HG03378 (cell line): Measurements from ENCODE around the gene KIF24.
"Not testable (repeated sequence)": the region's sequence is repeated elsewhere in the genome, so short reads cannot be mapped to it uniquely, and the experiment has no call there.

Source experiments
- ATAC-seq: cut with Tn5 transposase; IDR thresholded peaks from one replicate; pipeline ENCODE4 v1.9.1; 2021; ENCODE audit warnings: mild to moderate bottlenecking, moderate library complexity; ENCODE audit not compliant: unreplicated experiment

The KIF24 gene

DNA sequence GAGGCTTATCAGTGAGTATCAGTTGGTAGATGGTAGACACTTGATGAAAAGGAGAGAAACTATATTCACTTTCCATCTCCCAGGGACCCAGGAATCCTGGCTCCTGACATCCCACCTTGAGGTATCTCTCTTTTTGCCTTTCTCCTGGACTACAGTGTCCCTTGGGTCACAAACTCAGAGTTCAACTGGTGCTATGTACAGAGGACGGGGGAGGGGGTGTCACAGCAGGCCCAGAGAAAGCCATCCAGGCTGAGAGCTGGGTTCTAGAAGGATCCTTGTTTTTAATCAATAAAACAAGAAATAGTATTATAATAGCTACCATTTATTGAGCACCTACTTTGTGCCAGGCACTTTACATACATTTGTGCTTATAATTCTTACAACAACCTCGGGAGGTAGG is 37.3 kb upstream of the KIF24 start:
- no peak for ATAC-seq

DNA sequence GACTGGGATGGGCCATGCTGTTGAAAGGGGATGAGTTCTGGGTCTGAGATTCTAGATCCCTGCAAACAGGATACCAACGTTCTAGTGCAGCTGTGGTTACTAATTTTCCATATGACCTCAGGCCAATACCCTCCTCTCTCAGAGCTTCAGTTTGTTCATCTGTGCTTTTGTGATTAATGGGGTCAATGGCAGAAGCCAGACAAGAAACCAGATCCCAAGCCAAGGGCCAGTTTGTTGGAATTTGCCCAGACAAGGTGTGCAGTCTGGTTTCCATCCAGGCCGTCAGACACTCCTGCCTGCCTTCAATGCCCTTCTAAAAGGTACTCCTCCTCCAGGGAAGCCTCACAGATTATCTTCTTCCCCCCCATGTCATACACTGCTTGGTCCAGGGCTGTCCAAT is 36.2 kb upstream of the KIF24 start:
- no peak for ATAC-seq

DNA sequence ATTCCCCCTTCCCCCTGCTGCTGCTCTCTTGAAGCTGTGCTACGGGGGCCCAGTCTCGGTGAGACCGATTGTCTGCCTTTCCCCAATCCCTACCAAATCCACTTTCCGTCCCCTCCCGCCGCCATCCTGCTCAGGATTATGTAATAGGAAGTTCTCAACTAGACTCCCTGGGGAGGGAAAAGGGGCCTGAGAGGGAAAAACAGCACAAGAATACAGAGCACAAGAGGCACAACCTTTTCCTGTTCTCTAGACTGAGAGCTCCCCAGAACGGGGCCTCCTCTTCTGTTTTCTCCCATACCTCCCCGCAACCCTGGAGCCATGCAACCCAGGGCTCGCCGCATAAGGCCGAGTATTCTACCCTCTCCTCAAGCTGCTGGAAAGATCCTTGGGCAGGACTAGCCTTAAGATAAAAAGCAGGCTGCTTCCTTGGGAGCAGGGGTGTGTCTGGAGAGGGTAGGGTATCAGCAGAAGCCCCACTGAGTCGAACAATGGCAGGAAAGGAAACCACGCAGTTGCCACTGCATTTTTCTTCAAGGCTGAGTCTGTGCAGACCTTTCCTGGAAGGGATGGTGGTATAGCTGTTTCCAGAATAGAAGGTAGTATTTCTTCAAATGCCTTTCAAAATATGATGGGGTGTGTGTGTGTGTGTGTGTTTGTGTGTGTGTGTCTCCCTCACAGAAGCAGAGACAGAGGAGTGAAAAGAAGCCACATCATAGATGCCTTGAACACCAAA is 34.7 kb upstream of the KIF24 start:
- ATAC-seq, result no peak

DNA sequence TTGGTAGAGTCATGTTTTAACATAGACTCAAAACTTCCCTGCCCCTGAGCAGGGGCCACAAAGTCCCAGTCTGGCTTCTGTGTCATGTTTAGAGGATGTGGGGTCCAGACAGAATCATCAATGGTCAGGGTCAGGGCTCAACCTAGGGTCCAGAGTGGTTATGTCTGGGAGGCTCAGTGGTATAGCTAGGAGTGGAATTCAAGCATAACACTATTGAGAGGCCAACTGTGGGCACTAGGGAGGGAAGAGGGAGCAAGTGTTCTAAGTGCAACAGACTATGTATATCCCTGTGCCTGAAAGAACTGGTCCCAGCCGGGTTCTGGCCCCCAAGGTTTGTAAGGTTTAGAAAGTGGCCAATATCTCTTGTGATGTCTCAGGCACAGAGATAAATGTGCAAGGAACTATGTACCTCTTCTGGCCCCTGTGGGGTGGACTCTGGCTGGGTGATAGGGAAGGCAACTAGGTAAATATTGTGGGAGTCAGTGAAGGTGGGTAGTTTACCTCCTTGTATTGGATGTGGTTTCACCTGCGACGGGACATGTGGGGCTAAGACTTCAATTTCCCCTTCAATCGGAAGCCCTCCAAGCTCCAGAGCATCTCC is 33.6 kb upstream of the KIF24 start:
- ATAC-seq, result no peak

DNA sequence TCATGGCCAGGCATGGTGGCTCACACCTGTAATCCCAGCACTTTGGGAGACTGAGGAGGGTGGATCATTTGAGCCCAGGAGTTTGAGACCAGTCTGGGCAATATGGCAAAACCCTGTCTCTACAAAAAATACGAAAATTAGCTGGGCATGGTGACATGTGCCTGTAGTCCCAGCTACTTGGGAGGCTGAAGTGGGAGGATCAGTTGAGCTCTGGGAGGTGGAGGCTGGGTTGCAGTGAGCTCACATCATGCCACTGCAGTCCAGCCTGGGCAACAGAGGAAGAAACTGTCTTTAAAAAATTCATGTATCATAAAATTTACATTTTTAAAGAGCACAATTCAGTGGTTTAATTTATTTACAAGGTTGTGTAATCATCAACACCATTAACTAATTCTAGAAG is 23.9 kb upstream of the KIF24 start:
- ATAC-seq, result not testable (repeated sequence)

DNA sequence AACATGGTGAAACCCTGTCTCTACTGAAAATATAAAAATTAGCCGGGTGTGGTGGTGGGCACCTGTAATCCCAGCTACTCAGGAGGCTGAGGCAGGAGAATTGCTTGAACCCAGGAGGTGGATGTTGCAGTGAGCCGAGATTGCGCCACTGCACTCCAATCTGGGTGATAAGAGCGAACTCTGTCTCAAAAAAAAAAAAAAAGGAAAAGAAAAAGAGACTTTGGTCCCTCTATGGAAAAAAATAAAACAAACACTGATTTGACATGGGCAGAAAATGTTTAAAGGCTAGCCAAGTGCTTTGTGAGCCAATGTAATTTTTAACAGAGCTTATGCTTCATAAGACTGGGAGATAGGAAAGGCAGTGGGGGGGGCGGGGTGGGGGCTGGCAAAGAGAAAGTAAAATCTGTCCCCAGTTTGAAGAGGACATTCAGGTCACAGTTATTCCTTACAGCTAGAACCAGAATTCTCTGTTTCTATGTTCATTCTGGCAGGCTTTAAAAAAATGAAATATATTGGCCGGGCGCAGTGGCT is 23.1 kb upstream of the KIF24 start:
- ATAC-seq, result not testable (repeated sequence)

DNA sequence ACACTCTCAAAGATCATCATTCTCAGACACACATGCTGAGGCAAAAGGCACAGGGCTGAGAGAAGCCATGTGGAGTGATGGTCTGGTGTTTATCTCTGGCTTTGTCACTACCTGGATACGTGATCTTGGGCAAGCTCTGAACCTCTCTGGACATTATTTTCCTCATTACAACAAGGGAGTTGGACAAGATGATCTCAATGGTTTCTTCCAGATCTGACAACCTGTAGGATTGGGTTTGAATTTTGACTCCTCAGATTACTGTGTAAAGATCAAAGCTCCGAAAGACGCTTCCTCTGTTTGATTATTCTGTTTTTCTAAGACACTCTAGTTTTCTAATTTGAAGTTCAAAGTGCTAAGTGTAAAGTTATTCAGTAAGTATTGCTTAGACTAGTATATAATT is 20.3 kb upstream of the KIF24 start:
- no peak for ATAC-seq

DNA sequence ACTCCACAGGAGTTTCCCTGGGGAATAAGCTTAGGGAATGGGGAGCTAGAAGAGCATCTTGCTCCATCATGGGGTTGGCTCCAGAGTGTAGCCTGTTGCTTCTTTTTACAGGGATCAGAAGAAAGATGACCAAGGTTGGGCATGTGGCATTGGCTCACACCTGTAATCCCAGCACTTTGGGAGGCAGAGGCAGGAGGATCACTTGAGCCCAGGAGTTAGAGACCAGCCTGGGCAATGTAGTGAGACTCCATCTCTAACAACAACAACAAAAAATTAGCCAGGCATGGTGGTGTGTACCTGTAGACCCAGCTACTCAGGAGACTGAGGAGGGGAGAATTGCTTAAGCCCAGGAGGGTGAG is 18.7 kb upstream of the KIF24 start:
- ATAC-seq, result no peak

DNA sequence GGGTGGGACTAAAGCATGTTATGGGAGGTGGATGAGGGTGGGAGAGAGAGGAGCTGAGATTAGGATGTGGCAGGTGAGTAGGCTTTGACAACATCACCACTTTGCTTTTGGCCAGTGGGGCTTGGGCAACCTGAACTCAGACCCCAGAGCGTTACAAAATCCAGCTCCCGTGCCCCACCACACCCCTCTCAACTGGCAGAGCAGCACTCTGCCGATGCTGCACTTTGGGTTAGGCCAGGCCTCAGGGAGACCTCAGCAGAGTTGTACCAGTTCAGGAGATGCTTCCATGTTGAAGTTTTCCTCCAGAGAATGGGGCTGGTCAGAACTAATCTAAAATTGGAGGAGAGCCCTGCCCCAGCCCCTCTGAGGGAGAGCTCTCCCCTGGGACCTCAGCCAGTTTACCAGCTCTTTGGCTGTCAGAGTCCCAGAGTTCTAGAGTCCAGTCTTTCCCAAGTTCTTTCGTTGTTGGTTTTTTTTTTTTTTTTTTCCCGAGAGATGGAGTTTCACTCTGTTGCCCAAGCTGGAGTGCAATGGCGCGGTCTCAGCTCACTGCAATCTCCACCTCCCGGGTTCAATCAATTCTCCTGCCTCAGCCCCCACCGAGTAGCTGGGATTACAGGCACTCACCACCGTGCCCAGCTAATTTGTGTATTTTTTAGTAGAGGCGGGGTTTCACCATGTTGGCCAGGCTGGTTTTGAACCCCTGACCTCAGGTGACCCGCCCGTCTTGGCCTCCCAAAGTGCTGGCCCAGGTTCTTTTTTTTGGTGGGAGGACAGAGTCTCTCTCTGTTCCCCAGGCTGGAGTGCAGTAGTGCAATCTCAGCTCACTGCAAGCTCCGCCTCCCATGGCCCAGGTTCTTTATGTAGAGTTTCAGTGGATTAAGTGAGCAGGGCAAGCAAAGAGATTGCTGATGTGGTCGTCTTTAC is 18.1 kb upstream of the KIF24 start:
- no peak for ATAC-seq

DNA sequence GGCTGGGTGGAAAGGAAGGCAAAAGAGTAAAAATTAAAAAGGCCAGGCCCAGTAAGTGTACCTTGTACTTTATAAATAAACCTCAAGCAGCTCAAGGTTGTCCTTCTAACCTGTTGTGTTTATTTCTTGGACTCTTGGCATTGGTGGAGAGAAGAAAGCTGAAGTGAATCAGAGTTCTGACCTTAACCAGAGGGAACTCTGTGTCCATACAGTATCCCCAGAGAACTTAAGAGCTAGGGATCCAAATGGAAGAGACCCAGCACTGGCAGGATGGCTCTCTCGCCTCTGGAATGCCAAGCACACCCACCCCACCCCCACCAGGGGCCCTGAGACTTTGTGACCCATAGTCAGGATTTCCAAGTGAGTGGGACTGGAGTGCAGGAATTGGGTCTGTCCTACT is 14.5 kb upstream of the KIF24 start:
- ATAC-seq, result no peak

DNA sequence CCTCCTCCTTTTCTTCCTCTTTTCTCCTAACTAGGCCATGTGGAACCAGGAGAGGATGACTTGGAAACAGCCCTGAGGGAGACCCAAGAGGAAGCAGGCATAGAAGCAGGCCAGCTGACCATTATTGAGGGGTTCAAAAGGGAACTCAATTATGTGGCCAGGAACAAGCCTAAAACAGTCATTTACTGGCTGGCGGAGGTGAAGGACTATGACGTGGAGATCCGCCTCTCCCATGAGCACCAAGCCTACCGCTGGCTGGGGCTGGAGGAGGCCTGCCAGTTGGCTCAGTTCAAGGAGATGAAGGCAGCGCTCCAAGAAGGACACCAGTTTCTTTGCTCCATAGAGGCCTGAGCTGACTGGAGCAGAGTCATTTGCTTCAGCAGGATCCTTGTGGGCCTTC is 14.0 kb upstream of the KIF24 start:
- no peak for ATAC-seq

DNA sequence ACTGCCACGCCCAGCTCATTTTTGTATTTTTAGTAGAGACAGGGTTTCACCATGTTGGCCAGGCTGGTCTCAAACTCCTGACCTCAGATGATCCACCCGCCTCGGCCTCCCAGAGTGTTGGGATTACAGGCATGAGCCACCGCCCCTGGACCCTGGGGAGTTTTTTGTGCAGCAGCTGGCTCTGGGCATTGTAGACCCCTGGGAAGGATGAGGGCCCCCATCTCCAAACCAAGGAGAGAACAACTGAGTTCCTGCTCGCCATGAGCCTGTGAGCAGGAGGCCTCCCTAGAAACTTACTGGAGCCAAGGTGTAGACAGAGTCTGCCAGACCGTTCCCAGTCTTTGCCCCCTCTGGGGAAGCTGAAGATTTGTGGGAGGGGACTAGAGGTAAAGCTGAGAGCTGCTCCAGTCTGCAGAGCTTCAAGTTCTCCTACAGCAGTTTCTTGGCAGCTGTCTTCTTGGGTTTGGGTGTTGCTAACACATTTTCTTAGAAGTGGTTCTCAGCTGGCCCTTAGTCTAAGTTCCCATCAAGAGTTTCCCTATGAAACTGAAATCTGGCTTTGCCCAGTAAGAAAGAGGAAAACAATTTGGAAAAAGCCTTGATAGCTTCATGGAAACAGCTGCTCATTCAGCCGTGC is 12.7 kb upstream of the KIF24 start:
- no peak for ATAC-seq

DNA sequence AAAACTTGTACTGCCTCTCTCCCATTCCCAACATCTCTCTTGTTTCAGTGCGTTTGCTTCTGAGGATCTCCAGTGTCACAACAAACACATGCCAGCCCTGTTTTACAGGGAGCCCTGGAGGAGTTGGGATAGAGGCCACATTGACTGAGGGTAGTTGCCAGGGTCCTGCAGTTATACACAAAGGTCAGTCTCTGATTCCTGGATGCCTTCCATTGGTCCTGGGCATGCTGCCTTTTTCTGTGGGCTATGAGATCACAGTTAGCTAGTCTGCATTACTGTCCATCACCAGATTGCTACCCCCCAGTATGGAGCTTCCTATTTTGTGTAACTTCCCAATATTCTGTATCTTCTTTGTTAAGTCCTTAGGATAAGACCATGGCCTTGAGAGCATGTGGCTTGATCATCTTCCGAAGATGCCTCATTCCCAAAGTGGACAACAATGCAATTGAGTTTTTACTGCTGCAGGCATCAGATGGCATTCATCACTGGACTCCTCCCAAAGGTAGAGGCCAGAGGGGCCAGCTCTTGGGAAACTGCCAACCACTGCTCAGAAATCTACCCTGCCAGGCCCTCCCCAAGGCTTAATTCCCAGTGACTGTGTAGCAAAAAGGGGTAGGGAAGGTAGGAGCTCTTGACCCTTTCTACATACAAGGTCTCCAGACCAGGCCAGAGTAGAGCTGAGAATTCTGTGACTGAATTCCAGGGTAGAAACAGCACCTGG is 9.8 kb upstream of the KIF24 start:
- ATAC-seq, result no peak

DNA sequence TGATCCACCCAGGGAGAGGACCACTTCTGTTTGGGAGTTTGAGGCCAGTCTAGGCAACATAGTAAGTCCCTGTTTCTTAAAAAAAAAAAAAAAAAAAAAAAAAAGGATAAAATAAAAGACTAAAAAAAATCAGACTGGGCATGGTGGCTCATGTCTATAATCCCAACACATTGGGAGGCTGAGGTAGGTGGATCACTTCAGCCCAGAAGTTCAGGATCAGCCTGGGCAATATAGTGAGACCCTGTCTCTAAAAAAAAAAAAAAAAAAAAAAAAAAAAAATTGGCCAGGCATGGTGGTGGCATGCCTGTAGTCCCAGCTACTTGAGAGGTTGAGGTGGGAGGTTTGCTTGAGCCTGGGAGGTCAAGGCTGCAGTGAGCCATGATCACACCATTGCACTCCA is 9.0 kb upstream of the KIF24 start:
- ATAC-seq, result not testable (repeated sequence)

DNA sequence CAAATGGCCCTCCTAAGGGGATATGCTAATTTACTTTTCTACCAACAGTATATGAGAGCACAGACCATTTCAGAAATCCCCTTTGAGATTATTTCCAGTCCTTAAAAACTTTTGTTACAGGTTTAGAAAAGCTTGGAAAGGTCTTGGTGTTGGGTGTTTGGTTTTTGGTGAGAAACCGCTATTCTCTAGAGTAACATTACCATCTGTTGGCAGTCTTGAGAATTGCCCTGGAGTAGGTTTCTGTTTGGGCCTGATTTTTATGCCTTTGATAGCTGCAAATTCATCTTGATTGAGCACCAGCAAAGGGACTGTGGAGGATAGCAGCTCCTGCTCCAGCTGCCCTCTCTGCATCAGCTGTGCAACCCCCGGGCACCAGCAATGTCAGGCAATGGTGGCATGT is 8.3 kb upstream of the KIF24 start:
- no peak for ATAC-seq

DNA sequence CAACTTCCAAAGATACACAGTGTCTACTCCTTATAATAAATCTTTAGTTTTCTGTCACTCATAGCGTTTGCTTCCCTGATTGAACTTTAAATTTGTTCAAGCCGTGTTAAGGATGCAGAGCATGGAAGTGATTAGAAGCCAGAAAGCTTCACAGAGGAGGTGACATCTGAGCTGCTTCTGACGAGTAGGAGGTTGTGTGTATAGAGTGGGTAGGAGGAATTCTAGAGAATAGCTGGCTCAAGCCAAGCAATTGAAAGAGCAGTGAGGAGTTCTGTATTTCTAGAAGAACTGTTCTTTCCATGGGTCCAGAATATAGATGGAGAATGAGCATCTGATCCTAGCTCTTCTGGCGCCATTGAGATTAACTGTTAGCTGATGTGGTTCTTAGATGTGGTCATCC is 6.3 kb upstream of the KIF24 start:
- ATAC-seq, result no peak

DNA sequence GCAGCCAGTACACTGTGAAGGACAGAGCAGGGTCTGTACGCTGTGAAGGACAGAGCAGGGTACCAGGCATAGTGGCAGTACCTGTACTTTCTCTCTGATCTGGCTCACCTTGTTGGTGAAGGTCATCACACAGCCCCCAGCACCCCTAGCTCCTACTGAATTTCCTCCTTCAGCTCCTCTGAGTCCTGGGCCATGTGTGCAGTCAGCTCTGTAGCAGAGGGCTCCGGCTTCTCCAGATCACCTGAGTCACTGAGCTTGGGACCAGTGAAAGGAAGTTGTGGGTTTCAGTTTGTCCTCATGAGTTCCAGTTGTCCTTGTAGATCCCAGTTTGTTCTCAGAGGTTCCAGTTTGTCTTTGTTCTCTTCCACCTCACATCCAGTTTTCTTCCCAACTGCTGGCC is 5.8 kb upstream of the KIF24 start:
- ATAC-seq, result no peak

DNA sequence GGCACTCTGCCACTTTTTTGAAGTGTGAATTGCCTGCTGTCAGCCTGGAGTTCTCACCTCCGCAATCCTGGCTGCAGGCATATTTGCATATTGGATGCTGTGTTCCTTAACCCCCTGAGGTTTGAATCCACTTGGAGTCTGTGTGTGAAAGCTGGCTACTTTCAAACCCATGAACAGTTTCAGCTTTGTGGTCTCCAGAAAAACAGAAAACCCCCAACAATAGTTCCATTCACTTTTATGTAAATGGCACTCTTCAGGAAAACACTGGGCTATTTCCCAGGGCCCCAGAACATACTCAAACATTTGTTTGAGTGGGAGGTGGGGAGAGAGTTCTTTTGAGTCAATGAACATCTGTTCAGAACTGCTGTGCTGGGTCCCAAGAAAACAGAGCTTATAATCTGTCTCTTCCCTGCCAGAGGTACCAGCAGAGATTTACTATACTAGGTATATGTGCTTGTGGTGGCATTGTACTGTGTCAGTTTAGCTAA is 5.3 kb upstream of the KIF24 start:
- ATAC-seq, result no peak

DNA sequence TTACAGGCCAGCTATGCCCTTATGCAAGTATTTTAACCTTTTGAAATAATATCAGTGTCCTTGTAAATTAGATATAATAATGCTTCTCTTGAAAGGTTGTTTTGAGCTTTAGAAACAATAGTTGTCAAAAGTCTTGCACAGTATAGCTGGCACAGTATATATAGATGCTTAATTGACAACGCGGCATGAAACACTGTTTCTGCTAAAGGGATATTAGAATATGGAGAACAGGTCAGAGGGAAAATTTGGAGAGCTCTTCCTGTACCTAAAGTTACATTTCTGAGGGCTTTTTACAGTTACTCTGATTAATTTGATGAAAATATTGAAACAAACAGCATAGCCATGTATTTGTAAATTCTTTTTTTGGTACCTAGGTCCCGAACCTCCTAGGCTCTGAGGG is 4.8 kb upstream of the KIF24 start:
- ATAC-seq, result no peak
